Measurements from ENCODE around the gene C10orf62. TPM values are rescaled to one million over a fixed set of nuclear protein-coding genes. Genes with fewer than 3 reads are reported as not detected.

The C10orf62 gene
- total and polyA plus RNA-seq, 2 of the 13 experiments (the other 11 are each of a cell fraction or from before 2014, with no cell fraction given) = 0.61 to 1.6 TPM

- no peak for TF ChIP-seq NRL (CRISPR knock-in tag; IDR thresholded peaks at IDR 0.05; ENCODE audit: borderline replicate concordance)
- peak; percentile 79 for TF ChIP-seq USF2 (IDR thresholded peaks at IDR 0.05; ENCODE audit: low read depth, low read length)
- TF ChIP-seq USF2 (CRISPR knock-in tag; IDR thresholded peaks at IDR 0.05; ENCODE audit: borderline replicate concordance) = peak; percentile 85; the same call in 1 of the 2 replicates
- no peak for TF ChIP-seq RBM22 (optimal IDR thresholded peaks at IDR 0.05; ENCODE audit: low read length)
- TF ChIP-seq GFI1 (CRISPR knock-in tag; IDR thresholded peaks at IDR 0.05; ENCODE audit: borderline replicate concordance) = no peak
- 0 out of 2 replicates have a peak, but pooled peaks have one; percentile 72 for TF ChIP-seq ZNF256 (CRISPR knock-in tag; conservative IDR thresholded peaks at IDR 0.05)
- 0 out of 2 replicates have a peak, but pooled peaks have one; percentile 22 for TF ChIP-seq ARNT2 (CRISPR knock-in tag; IDR thresholded peaks at IDR 0.05; ENCODE audit: low read depth)
- 0 out of 2 replicates have a peak, but pooled peaks have one; percentile 42 for TF ChIP-seq ZNF614 (CRISPR knock-in tag; IDR thresholded peaks at IDR 0.05; ENCODE audit: borderline replicate concordance)
- no peak for TF ChIP-seq DNMT1 (CRISPR knock-in tag; IDR thresholded peaks at IDR 0.05)
- TF ChIP-seq SATB2 (CRISPR knock-in tag; IDR thresholded peaks at IDR 0.05) = 0 out of 2 replicates have a peak, but pooled peaks have one; percentile 60
- 0 out of 2 replicates have a peak, but pooled peaks have one; percentile 60 for TF ChIP-seq NKX3-1 (CRISPR knock-in tag; IDR thresholded peaks at IDR 0.05)
- no peak for TF ChIP-seq ZNF180 (CRISPR knock-in tag; IDR thresholded peaks at IDR 0.05; ENCODE audit: borderline replicate concordance, low read depth)
- TF ChIP-seq SMARCE1 (IDR thresholded peaks at IDR 0.05; ENCODE audit: borderline replicate concordance) = no peak
- TF ChIP-seq SAP130 (CRISPR knock-in tag; IDR thresholded peaks at IDR 0.05; ENCODE audit: low read depth) = peak; percentile 52; the same call in 1 of the 2 replicates
- 0 out of 2 replicates have a peak, but pooled peaks have one; percentile 31 for TF ChIP-seq SIN3A (IDR thresholded peaks at IDR 0.05; ENCODE audit: borderline replicate concordance, low read depth, low read length)
- TF ChIP-seq REL (CRISPR knock-in tag; conservative IDR thresholded peaks at IDR 0.05) = no peak
- TF ChIP-seq NFE2L2 (IDR thresholded peaks at IDR 0.05; ENCODE audit: low read length) = no peak
- TF ChIP-seq GATAD2A (CRISPR knock-in tag; IDR thresholded peaks at IDR 0.05) = 0 out of 2 replicates have a peak, but pooled peaks have one; percentile 19
- no peak for TF ChIP-seq EHMT2 (IDR thresholded peaks at IDR 0.05; ENCODE audit: borderline replicate concordance, low read depth, low read length)
- no peak for TF ChIP-seq ZNF780A (CRISPR knock-in tag; IDR thresholded peaks at IDR 0.05)
- no peak for TF ChIP-seq MYNN (CRISPR knock-in tag; IDR thresholded peaks at IDR 0.05; ENCODE audit: low read depth)
- no peak for TF ChIP-seq ZNF446 (CRISPR knock-in tag; IDR thresholded peaks at IDR 0.05)
- TF ChIP-seq BRCA1 (CRISPR knock-in tag; IDR thresholded peaks at IDR 0.05) = no peak
- TF ChIP-seq ZNF609 (CRISPR knock-in tag; IDR thresholded peaks at IDR 0.05; ENCODE audit: borderline replicate concordance) = no peak
These were observed 4.6 kb upstream of the C10orf62 start (continued) for GRCh38 chr10:97584798-97585438.
